GM10266 (cell line): ENCODE results near the gene TRNT1.
A peak's percentile ranks its signal among the peaks of the same experiment; 100 is the strongest.

Source experiments
- DNase-seq: peaks from one replicate; pipeline ENCODE4 v3.0.0; 2012; ENCODE audit errors: extremely low spot score
- CTCF ChIP-seq: IDR thresholded peaks from 2 replicates; pipeline ENCODE4 v1.5.1; 2012; ENCODE audit warnings: mild to moderate bottlenecking, low read depth; ENCODE audit not compliant: control insufficient read depth, insufficient read depth; ENCODE audit errors: missing control alignments

The TRNT1 gene

GRCh38 chr3:3113042-3113709 is 13.6 kb upstream of the TRNT1 start:
- DNase-seq = no peak

GRCh38 chr3:3117651-3118050 is 9.1 kb upstream of the TRNT1 start:
- no peak for TF ChIP-seq CTCF

More at GRCh38 chr3:3113042-3113709, 13.6 kb upstream of the TRNT1 start:
- no peak for TF ChIP-seq CTCF

DNA sequence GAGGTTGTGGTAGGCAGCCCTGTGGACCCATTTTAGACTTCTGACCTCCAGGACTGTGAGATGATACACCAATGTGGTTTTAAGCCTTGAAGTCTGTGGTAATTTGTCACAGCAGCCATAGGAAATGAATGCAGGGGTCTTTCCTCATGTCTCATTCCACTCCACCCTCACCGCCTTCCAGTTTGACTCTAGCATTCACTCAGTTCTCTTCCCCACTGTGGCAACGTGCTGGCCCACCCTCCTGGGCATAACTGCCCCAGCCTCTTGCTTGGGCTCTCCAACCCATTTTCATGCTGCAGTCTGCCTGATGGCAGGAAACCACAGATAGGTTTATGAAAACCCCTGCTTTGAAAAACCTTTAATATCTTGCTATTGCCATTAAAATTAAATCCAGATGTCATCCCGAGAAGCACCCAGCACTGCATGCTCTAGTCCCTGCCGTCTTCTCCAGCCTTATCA is 7.3 kb upstream of the TRNT1 start:
- TF ChIP-seq CTCF = no peak
- no peak for DNase-seq

More at GRCh38 chr3:3117651-3118050, 9.1 kb upstream of the TRNT1 start:
- DNase-seq = no peak

GRCh38 chr3:3125977-3126376 is 763 bp upstream of the TRNT1 start:
- DNase-seq = no peak
- no peak for TF ChIP-seq CTCF

DNA sequence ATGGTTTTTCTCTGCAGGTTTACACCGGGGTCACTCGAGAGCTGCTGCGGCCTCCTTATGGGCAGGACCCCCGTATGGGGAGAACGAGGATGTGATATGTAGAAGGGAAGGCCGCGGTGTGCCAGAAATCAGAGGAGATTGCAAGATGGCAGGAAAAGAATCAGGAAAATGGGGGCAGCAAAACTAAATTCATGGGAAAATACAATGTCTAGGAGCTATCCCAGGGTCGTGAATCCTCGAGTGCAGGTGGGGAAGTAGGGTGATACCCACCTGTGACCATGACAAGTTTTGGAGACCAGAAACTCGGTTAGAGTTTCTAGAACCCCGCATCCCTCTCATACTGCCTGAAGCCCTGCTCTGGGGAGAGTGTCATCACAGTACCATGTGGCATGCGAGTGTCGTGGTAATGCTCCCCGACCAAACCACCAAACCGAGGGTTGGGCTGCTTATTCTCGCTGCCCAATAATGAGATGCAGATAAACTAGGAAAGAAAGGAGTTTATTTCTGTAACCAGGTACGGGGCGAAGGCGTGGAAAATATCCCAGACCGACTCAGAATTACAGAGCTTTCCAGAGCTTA is 781 bp downstream of the TRNT1 start:
- TF ChIP-seq CTCF = no peak
- DNase-seq = peak; percentile 38

GRCh38 chr3:3129579-3129978 is 2.8 kb downstream of the TRNT1 start:
- DNase-seq = no peak

More at GRCh38 chr3:3129579-3129978, 2.8 kb downstream of the TRNT1 start:
- TF ChIP-seq CTCF = no peak
